Measurements from ENCODE around the gene HAO1.

HAO1 gene

GRCh38 chr20:7926323-7926722 lies 13.9 kb downstream of the HAO1 start:
- DNase-seq: no peak

- DNase-seq: no peak
Measured at GRCh38 chr20:7924692-7925091, 15.6 kb downstream of the HAO1 start.

- DNase-seq: no peak
Measured at GRCh38 chr20:7916648-7917047, 23.6 kb downstream of the HAO1 start.

GRCh38 chr20:7912551-7912950 lies 27.7 kb downstream of the HAO1 start:
- DNase-seq: no peak

GRCh38 chr20:7911586-7912330 lies 28.5 kb downstream of the HAO1 start:
- no peak for DNase-seq

- no peak for DNase-seq
Measured at GRCh38 chr20:7908905-7909304, 31.4 kb downstream of the HAO1 start.

- no peak for DNase-seq
Measured at GRCh38 chr20:7903429-7903828, 36.8 kb downstream of the HAO1 start.

- DNase-seq: no peak
Measured at GRCh38 chr20:7902879-7903278, 37.4 kb downstream of the HAO1 start.

- no peak for DNase-seq
Measured at GRCh38 chr20:7897781-7898364, 42.4 kb downstream of the HAO1 start.

GRCh38 chr20:7893014-7893730 lies 47.1 kb downstream of the HAO1 start:
- DNase-seq: no peak

- DNase-seq: no peak
Measured at GRCh38 chr20:7891705-7892104, 48.6 kb downstream of the HAO1 start.

- DNase-seq: no peak
Measured at GRCh38 chr20:7889736-7890135, 50.5 kb downstream of the HAO1 start.

GRCh38 chr20:7883741-7884140 lies 56.5 kb downstream of the HAO1 start:
- no peak for DNase-seq

- no peak for DNase-seq
Measured at GRCh38 chr20:7883309-7883708, 56.9 kb downstream of the HAO1 start.

- DNase-seq: no peak
Measured at GRCh38 chr20:7882076-7882475, 58.2 kb downstream of the HAO1 start.

- no peak for DNase-seq
Measured at GRCh38 chr20:7881551-7881950, 58.7 kb downstream of the HAO1 start.

GRCh38 chr20:7879883-7880282 lies 60.4 kb downstream of the HAO1 start:
- no peak for DNase-seq

GRCh38 chr20:7868108-7868507 lies 72.2 kb downstream of the HAO1 start:
- DNase-seq: no peak

GRCh38 chr20:7866285-7866684 lies 74.0 kb downstream of the HAO1 start:
- DNase-seq: no peak

- DNase-seq: no peak
Measured at GRCh38 chr20:7859356-7859802, 80.9 kb downstream of the HAO1 start.

- DNase-seq: no peak
Measured at GRCh38 chr20:7858734-7859250, 81.5 kb downstream of the HAO1 start.

- no peak for DNase-seq
Measured at GRCh38 chr20:7856756-7857155, 83.5 kb downstream of the HAO1 start.

GRCh38 chr20:7855545-7855944 lies 84.7 kb downstream of the HAO1 start:
- DNase-seq: no peak

GRCh38 chr20:7853493-7853892 lies 86.8 kb downstream of the HAO1 start:
- no peak for DNase-seq
